ENCODE data around the gene SCIN.
A peak's percentile ranks its signal among the peaks of the same experiment; 100 is the strongest.
"Not testable (repeated sequence)": the region's sequence is repeated elsewhere in the genome, so short reads cannot be mapped to it uniquely, and the experiment has no call there.

SCIN gene

GRCh38 chr7:12637328-12637727 lies 66.8 kb downstream of the SCIN start:
- Mint-ChIP-seq H3K27me3 (no peaks in the 10 kb centered on the region), H3K4me1 (ENCODE audit: low read depth in 2 of 2) (peaks cover 10 to 23% of the 10 kb centered on the region in 2 donors), H3K4me3 (no peak overlapping the region), H3K9me3 (no peaks in the 10 kb centered on the region), H3K36me3 (ENCODE audit: insufficient read depth) (peaks cover 5% of the 10 kb centered on the region), H3K27ac (peak overlapping the region; percentile 13 to 89)
- ATAC-seq (replicated peaks) (no peak), DNase-seq (no peak)

DNA sequence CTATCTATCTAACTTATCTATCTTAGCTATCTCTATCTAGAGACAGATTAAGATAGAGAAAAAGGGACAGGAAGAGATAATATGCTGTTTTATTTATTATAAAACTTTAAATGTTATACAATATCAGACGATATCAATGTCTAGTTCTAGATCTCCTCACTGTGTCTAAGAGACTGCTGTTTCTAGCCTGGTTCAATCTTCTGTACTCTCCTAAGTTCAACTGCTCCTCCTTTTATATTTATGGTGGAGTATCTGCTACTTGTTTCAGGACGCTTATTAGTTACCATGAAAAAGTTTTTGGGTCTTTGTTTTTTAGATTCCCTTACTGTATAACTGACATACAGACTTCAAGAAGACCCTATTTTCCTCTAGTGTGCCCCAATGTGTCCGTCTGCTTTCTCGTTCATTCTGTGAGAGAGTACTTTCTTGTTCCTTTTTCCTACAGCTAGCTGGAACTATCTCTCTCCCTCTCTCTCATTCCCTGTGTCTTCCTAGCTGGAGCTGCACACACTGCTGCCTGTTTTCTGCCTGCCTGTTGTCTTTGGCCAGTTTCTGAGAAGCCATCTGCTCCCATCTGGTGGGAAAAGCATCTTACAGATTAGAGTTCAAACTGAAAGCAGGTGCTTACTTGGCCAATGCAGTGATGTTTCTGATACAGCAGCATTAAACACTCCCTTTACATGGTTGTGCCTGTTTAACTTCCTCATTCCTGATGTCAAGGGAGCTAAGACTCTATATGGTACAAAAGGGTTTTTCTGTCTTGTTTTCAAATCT lies 67.5 kb downstream of the SCIN start:
- Mint-ChIP-seq H3K4me1 (ENCODE audit: low read depth in 2 of 2) (peaks cover 10 to 23% of the 10 kb centered on the region in 2 donors), H3K36me3 (ENCODE audit: insufficient read depth) (peaks cover 5% of the 10 kb centered on the region), H3K27me3 (no peaks in the 10 kb centered on the region), H3K4me3 (peak overlapping the region; percentile 61), H3K9me3 (no peaks in the 10 kb centered on the region), H3K27ac (peak overlapping the region; percentile 52 to 89)
- ATAC-seq (replicated peaks) (peak; percentile 52), DNase-seq (no peak)

DNA sequence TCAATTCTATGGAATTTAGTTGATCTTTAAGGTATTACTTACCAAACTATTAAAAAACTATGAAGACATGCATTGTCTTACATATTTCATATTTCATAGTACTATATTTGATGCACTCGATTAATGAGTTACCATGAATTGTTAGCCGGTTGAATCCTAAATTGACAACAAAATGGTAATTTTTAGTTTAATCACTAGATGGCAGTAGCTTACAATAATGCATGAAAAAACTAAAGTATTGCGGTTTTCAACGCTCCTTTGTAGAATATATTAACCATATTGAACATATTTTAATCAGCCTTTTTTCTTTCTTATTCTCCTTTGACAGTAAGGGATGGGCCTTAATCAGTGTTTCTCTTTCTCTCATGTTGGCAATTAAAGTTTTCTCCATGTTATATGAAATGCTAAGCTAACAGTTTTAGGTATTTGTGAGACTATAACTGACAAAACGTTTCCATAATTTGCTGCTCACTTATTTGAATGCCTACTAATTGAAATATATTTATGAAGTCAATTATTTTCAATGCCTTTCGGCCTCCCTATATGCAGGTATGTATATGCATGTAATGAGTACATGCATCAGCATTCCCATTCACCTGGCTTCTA lies 68.4 kb downstream of the SCIN start:
- H3K27ac Mint-ChIP-seq, result no peak overlapping the region
- ATAC-seq (replicated peaks) (peak; percentile 70), DNase-seq (no peak)
- H3K9me3 Mint-ChIP-seq, result no peaks in the 10 kb centered on the region
- H3K4me3 Mint-ChIP-seq, result no peak overlapping the region
- H3K4me1 Mint-ChIP-seq (ENCODE audit: low read depth in 2 of 2), result peaks cover 10 to 18% of the 10 kb centered on the region in 2 donors
- H3K36me3 Mint-ChIP-seq (ENCODE audit: insufficient read depth), result peaks cover 5% of the 10 kb centered on the region
- H3K27me3 Mint-ChIP-seq, result no peaks in the 10 kb centered on the region

GRCh38 chr7:12640299-12641096 lies 70.0 kb downstream of the SCIN start:
- Mint-ChIP-seq H3K27ac (no peak overlapping the region), H3K36me3 (ENCODE audit: insufficient read depth) (peaks cover 5% of the 10 kb centered on the region), H3K4me1 (ENCODE audit: low read depth in 2 of 2) (peaks cover 10 to 18% of the 10 kb centered on the region in 2 donors), H3K9me3 (no peaks in the 10 kb centered on the region), H3K4me3 (no peak overlapping the region), H3K27me3 (no peaks in the 10 kb centered on the region)
- DNase-seq, result no peak
- no peak for ATAC-seq (replicated peaks)

DNA sequence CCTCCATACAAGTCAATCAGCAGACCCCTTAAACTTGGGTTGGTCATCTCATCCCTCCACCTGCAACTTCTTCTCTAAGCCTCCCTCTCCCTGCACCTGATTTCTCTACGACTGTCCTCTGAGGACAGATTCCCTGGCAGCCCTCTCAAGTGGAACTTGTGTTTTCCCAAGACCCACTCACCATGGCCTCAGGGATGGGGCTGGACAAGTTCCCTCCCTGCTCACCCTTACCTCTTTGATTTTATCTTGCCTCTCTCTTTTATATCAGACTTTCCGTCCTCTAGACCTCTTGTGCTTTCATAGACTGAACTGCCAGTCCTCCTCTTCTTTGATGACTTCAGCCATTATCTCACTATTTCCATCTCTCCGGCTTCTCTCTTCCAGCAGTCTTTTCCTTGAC lies 70.7 kb downstream of the SCIN start:
- no peak for ATAC-seq (replicated peaks)
- Mint-ChIP-seq H3K4me3 (no peak overlapping the region), H3K27me3 (no peaks in the 10 kb centered on the region), H3K27ac (no peak overlapping the region), H3K36me3 (ENCODE audit: insufficient read depth) (peaks cover 5% of the 10 kb centered on the region), H3K9me3 (no peaks in the 10 kb centered on the region), H3K4me1 (ENCODE audit: low read depth in 2 of 2) (peaks cover 9 to 14% of the 10 kb centered on the region in 2 donors)
- DNase-seq, result no peak

- H3K9me3 Mint-ChIP-seq, result no peaks in the 10 kb centered on the region
- no peak for ATAC-seq (replicated peaks)
- no peak for DNase-seq
Observed at GRCh38 chr7:12642508-12642907, 72.0 kb downstream of the SCIN start.

DNA sequence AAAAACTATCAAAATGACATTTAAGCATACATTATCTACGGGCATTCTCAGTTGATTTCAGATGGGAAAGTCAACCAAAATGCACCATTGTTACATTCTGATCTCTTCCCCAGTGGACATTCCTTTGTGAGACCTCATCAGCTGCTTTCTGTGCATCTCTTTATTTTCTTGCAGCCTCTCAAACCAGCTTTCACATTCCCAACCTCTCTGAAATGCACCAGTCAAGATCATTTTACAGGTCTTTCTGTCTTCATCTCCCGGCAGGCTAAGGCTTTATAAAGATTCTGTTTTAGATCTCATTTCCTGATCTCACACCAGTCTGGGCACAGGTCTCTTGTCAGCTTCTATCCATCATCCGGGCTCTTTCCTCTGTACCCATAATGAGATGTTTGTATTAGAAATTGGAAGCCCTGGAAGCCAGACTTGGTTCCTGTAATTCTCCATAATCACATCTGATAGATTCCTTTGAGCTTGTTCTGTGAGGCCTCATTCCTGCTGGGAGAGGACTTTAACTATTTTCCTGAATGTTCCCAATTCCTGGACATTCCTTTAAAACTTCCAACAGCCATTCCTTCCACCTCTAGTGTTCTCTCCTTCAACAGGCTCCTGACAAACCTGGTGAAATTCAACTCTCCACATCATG lies 72.6 kb downstream of the SCIN start:
- peaks cover 1% of the 10 kb centered on the region for H3K36me3 Mint-ChIP-seq (ENCODE audit: insufficient read depth)
- ATAC-seq (replicated peaks) (no peak), DNase-seq (no peak)
- H3K27ac Mint-ChIP-seq, result no peak overlapping the region
- H3K9me3 Mint-ChIP-seq, result no peaks in the 10 kb centered on the region
- H3K27me3 Mint-ChIP-seq, result no peaks in the 10 kb centered on the region
- H3K4me3 Mint-ChIP-seq, result no peak overlapping the region
- peaks cover 3 to 5% of the 10 kb centered on the region in 2 donors for H3K4me1 Mint-ChIP-seq (ENCODE audit: low read depth in 2 of 2)

More at GRCh38 chr7:12642508-12642907, 72.0 kb downstream of the SCIN start:
- Mint-ChIP-seq H3K36me3 (ENCODE audit: insufficient read depth) (peaks cover 3% of the 10 kb centered on the region), H3K27me3 (no peaks in the 10 kb centered on the region), H3K27ac (no peak overlapping the region), H3K4me1 (ENCODE audit: low read depth in 2 of 2) (peaks cover 6 to 9% of the 10 kb centered on the region in 2 donors), H3K4me3 (no peak overlapping the region)

DNA sequence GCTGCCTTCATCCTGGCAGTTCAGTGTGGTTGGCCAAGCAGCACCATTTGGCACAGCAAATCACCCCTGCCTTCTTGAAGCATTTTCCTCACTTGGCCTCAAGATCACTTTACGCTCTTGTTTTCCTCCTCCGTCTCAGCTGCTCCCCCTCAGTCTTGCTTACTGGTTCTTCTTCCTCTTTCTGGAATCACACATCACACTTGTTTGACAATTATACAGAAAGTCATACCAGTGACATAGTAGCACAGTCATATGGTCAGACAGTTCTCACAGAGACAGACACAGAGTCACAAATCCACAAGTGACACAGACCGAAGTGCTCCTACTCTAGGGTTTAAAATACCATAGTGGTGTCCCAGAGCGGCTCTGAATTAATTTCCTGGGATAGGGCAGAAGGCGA lies 73.1 kb downstream of the SCIN start:
- Mint-ChIP-seq H3K27ac (no peak overlapping the region), H3K27me3 (no peaks in the 10 kb centered on the region), H3K9me3 (no peaks in the 10 kb centered on the region), H3K36me3 (ENCODE audit: insufficient read depth) (no peaks in the 10 kb centered on the region), H3K4me1 (ENCODE audit: low read depth in 2 of 2) (peaks cover 1 to 3% of the 10 kb centered on the region in 2 donors), H3K4me3 (no peak overlapping the region)
- DNase-seq (no peak), ATAC-seq (replicated peaks) (peak; percentile 14)

DNA sequence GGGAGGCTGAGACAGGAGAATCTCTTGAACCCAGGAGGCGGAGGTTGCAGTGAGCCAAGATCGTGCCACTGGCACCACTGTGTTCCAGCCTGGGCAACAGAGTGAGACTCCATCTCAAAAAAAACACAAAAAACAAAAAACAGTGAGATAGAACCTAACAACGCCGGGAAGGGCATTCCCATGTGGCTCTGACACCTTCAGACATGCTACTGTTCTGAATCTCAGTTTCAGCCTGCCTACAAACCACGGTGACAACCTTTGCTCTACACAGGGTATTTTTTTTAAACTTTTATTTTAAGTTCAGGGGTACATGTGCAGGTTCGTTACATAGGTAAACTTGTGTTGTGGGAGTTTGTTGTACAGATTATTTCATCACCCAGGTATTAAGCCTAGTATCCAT lies 74.7 kb downstream of the SCIN start:
- not testable (repeated sequence) for H3K4me1 Mint-ChIP-seq (ENCODE audit: low read depth in 2 of 2); H3K27me3 Mint-ChIP-seq; H3K27ac Mint-ChIP-seq; H3K36me3 Mint-ChIP-seq (ENCODE audit: insufficient read depth); ATAC-seq (replicated peaks); DNase-seq; H3K9me3 Mint-ChIP-seq; H3K4me3 Mint-ChIP-seq

GRCh38 chr7:12646139-12646538 lies 75.6 kb downstream of the SCIN start:
- ATAC-seq (replicated peaks), result no peak
- Mint-ChIP-seq H3K36me3 (ENCODE audit: insufficient read depth) (no peaks in the 10 kb centered on the region), H3K9me3 (no peaks in the 10 kb centered on the region), H3K4me1 (ENCODE audit: low read depth in 2 of 2) (peaks cover 0 to 3% of the 10 kb centered on the region in 2 donors), H3K27ac (no peak overlapping the region), H3K27me3 (no peaks in the 10 kb centered on the region), H3K4me3 (no peak overlapping the region)
- no peak for DNase-seq

- Mint-ChIP-seq H3K36me3 (ENCODE audit: insufficient read depth) (peaks cover under 1% of the 10 kb centered on the region), H3K4me1 (ENCODE audit: low read depth in 2 of 2) (peaks cover 0 to 3% of the 10 kb centered on the region in 2 donors), H3K9me3 (no peaks in the 10 kb centered on the region), H3K27me3 (no peaks in the 10 kb centered on the region), H3K27ac (no peak overlapping the region), H3K4me3 (no peak overlapping the region)
- no peak for DNase-seq
- ATAC-seq (replicated peaks), result no peak
Observed at GRCh38 chr7:12647364-12648219, 77.1 kb downstream of the SCIN start.

DNA sequence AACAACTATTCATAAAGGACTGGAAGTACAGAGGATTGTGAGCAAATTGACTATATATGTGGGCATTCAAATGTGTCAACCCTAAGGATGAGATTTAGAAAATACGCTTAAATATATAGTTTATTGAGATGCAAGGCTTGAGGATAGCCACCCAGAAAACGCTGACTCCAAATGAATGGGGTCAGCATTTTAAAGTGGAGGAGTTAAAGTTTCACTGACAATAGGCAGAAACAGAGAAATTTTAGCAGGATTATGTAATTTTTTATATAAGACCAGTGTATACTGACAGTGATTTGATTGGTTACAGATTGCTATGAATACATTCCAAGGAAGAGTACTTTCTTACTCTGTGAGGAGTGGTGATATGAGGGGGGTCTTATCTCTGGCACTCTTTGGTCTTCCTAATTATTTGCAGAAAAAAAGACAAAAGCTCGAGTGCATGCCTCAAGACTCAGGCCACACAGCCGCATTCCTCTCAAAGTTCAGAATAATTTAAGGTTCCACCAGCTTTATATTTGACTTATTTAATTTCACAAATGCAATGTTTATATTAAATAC lies 78.3 kb downstream of the SCIN start:
- Mint-ChIP-seq H3K27me3 (no peaks in the 10 kb centered on the region), H3K4me3 (no peak overlapping the region), H3K27ac (no peak overlapping the region), H3K36me3 (ENCODE audit: insufficient read depth) (peaks cover 3% of the 10 kb centered on the region), H3K9me3 (no peaks in the 10 kb centered on the region), H3K4me1 (ENCODE audit: low read depth in 2 of 2) (peaks cover 0 to 3% of the 10 kb centered on the region in 2 donors)
- ATAC-seq (replicated peaks), result no peak
- no peak for DNase-seq
